Lung microvascular endothelial cell (primary cell): ENCODE data around the gene ZNF354C. TPM values are rescaled to one million over a fixed set of nuclear protein-coding genes. Genes with fewer than 3 reads are reported as not detected.

Experiments
- DNase-seq, 2 donors: peaks; one replicate each; pipeline versions ENCODE4 v3.0.0 to v3.0.0-alpha.2; 2010; ENCODE audit warnings: low read depth in 2 of 2
- total RNA-seq: library from RNA; depleted of rRNA; stranded (reverse); fragments of >200 nt; gene quantifications from 2 replicates; pipeline ENCODE4 v1.2.1, GENCODE V29; 2014

Gene ZNF354C
- total RNA-seq, 1 donor from 2014 or later, result 5.0 TPM

DNA sequence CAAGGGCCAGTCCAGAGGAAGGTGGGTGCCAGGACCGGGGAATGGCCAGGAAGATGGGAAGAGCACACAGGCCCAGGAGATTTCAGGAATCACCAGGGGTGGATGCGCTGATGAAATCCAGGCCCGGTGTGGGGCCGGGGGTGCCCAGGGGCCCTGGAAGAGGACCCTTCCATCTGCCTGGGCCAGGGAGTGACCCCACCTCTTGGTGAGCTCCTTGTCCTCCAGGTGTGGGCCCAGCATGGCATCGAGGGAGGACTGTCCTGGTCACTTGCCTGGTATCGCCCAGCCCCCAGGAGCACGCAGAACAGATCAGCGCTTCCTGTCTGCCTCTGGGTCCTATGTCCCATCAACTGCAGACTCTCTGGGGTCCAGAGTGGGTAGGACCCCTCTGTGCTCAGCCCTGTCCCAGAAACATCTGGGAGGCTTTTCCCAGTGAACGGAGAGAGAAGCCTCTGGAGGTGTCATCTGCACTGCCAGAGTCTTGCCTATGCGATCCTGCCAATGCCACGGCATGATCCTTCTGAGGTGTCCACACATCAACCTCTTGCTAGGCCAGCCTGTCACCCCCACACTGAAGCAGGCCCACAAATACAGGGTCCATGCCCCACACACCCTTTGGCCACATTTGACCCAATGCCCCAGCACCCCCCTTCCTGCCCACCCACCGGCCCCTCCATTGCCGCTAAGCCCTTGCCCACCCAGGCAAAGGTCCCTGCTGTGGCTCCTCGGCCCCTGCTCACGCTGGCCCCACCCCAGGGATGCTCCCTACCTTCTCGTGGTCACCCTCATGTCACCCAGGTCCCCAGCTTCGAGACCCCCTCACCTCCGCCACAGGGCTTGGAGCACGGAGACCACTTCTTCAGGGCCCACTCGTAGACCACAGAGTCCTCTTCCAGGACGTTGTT, 67.2 kb downstream of the ZNF354C start:
- no peak for DNase-seq

DNA sequence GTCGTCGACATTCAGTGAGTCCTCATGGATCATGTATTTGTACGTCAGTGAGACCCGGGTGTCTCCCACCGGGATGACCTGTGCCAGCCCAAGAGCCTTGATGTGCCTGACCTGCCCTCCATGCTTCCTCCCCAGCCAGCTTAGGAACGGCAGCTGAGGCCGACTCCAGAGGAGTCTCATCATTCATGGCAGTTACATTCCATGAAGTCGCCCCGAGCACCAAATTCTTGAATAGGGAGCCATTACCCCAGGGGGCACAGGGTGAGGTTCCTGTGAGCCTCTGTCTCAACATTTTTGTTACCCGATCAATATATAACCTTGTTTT, 67.8 kb downstream of the ZNF354C start:
- DNase-seq, result no peak

GRCh38 chr5:179128976-179129375, 68.8 kb downstream of the ZNF354C start:
- no peak for DNase-seq

- no peak for DNase-seq
Observed at GRCh38 chr5:179129607-179130071, 69.5 kb downstream of the ZNF354C start.

- no peak for DNase-seq
Observed at GRCh38 chr5:179130101-179130681, 70.0 kb downstream of the ZNF354C start.

- DNase-seq, result no peak
Observed at GRCh38 chr5:179131321-179131835, 71.2 kb downstream of the ZNF354C start.

- no peak for DNase-seq
Observed at GRCh38 chr5:179131886-179132585, 71.9 kb downstream of the ZNF354C start.

DNA sequence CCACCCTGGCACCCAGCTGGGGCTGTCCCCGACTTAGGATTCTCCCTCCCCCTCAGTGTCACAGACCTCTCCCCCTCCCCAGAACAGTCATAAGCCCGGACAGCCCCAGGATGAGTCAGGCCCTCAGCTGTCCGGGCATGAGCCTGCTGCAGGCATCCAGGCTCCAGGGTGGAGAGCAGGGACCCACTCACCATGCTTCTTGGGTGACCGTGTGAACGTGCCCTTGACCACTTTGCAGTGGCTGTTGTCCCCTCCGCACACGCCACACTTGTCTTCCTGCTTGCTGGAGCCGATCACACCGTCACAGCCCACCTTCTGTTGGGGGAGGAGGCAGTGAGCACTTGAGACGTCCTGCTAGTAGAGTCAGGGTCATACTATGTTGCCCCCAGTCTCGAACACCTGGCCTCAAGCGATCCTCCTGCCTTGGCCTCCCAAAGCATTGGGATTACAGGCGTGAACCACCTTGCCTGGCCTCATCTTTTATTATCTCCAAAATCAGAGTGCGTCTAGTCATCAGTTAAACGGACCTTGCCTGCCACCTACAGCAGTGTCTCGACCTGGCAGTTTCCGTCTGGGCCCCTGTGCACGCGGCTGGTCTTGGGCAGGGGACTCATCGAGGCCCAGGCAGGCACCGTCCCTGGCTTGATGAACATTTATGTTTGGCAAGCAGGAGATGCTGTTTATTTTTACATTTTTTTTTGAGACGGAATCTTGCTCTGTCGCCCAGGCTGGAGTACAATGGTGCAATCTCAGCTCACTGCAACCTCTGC, 72.6 kb downstream of the ZNF354C start:
- no peak for DNase-seq

Other genes with a start within 250 kb of the ZNF354C start
- 3.9 and 6.5 TPM in 2 replicates for gene ZNF354B, start 200.4 kb upstream of the ZNF354C start, total RNA-seq
- 0.79 and 1.1 TPM in 2 replicates for gene ZFP2, start 164.5 kb upstream of the ZNF354C start, total RNA-seq
- 0.22 and 1.2 TPM in 2 replicates for gene ZNF454, start 119.2 kb upstream of the ZNF354C start, total RNA-seq
- gene GRM6, start 65.1 kb upstream of the ZNF354C start, total RNA-seq, result not detected in 2 replicates
- 3.3 and 5.2 TPM in 2 replicates for gene ZNF879, start 36.6 kb upstream of the ZNF354C start, total RNA-seq